GM19452 (cell line): ENCODE measurements around the gene UCN.
A peak's percentile ranks its signal among the peaks of the same experiment; 100 is the strongest.
"Not testable (repeated sequence)": the region's sequence is repeated elsewhere in the genome, so short reads cannot be mapped to it uniquely, and the experiment has no call there.

Source experiments
- ATAC-seq: cut with Tn5 transposase; IDR thresholded peaks from one replicate; pipeline ENCODE4 v1.9.1; 2021; ENCODE audit not compliant: unreplicated experiment

UCN gene

GRCh38 chr2:27308359-27308881, at the start of gene UCN:
UCN (minus strand) TSS chr2:27308445; CDS start chr2:27307895, 550 bp downstream.
- no peak for ATAC-seq

- peak; percentile 82 for ATAC-seq
Observed at GRCh38 chr2:27356382-27357181, 48.3 kb upstream of the UCN start, which contains the start of gene GTF3C2. GTF3C2 (minus strand) TSS chr2:27356764; CDS start chr2:27343554, 13,210 bp downstream.

GRCh38 chr2:27356056-27356381, 47.8 kb upstream of the UCN start:
- ATAC-seq: peak; percentile 35

GRCh38 chr2:27354597-27354927, 46.3 kb upstream of the UCN start:
- no peak for ATAC-seq

GRCh38 chr2:27353762-27354596, 45.7 kb upstream of the UCN start:
- no peak for ATAC-seq

GRCh38 chr2:27353386-27353761, 45.1 kb upstream of the UCN start:
- ATAC-seq: not testable (repeated sequence)

- no peak for ATAC-seq
Observed at GRCh38 chr2:27351802-27352598, 43.8 kb upstream of the UCN start.

GRCh38 chr2:27350106-27350693, 42.0 kb upstream of the UCN start:
- ATAC-seq: no peak

- ATAC-seq: no peak
Observed at GRCh38 chr2:27347641-27348040, 39.4 kb upstream of the UCN start.

- ATAC-seq: no peak
Observed at GRCh38 chr2:27336173-27336572, 27.9 kb upstream of the UCN start.

GRCh38 chr2:27335311-27335710, 27.1 kb upstream of the UCN start:
- ATAC-seq: no peak

- ATAC-seq: no peak
Observed at GRCh38 chr2:27324720-27325119, 16.5 kb upstream of the UCN start.

GRCh38 chr2:27323596-27324285, 15.5 kb upstream of the UCN start:
- ATAC-seq: no peak

- peak; percentile 87 for ATAC-seq
Observed at GRCh38 chr2:27322766-27323595, 14.7 kb upstream of the UCN start, which contains the start of gene MPV17. MPV17 (minus strand) TSS chr2:27323097; CDS start chr2:27322517, 580 bp downstream.

GRCh38 chr2:27322301-27322765, 14.1 kb upstream of the UCN start:
- no peak for ATAC-seq

- no peak for ATAC-seq
Observed at GRCh38 chr2:27320958-27321543, 12.8 kb upstream of the UCN start.

- ATAC-seq: not testable (repeated sequence)
Observed at GRCh38 chr2:27319839-27320238, 11.6 kb upstream of the UCN start.

- no peak for ATAC-seq
Observed at GRCh38 chr2:27316655-27317412, 8.6 kb upstream of the UCN start.
